GM18517 (cell line): ENCODE data around the gene SERPINB1.
"Not testable (repeated sequence)": the region's sequence is repeated elsewhere in the genome, so short reads cannot be mapped to it uniquely, and the experiment has no call there.

Source experiments
- ATAC-seq: cut with Tn5 transposase; IDR thresholded peaks from one replicate; pipeline ENCODE4 v1.9.1; 2021; ENCODE audit warnings: mild to moderate bottlenecking, moderate library complexity; ENCODE audit not compliant: unreplicated experiment

Gene SERPINB1

GRCh38 chr6:2841264-2842138, at the start of gene SERPINB1:
Gene SERPINB1 (minus strand): TSS chr6:2841863. CDS start chr6:2840586, 1,277 bp downstream.
- ATAC-seq = peak; percentile 50

GRCh38 chr6:2890976-2891767, 49.5 kb upstream of the SERPINB1 start:
- ATAC-seq = no peak

- no peak for ATAC-seq
Measured at GRCh38 chr6:2885967-2886735, 44.5 kb upstream of the SERPINB1 start.

GRCh38 chr6:2884804-2885203, 43.1 kb upstream of the SERPINB1 start:
- no peak for ATAC-seq

- ATAC-seq = no peak
Measured at GRCh38 chr6:2883673-2884072, 42.0 kb upstream of the SERPINB1 start.

- peak; percentile 78 for ATAC-seq
Measured at GRCh38 chr6:2881423-2881822, 39.8 kb upstream of the SERPINB1 start.

- ATAC-seq = not testable (repeated sequence)
Measured at GRCh38 chr6:2880156-2880555, 38.5 kb upstream of the SERPINB1 start.

GRCh38 chr6:2877960-2878359, 36.3 kb upstream of the SERPINB1 start:
- no peak for ATAC-seq

GRCh38 chr6:2877057-2877882, 35.6 kb upstream of the SERPINB1 start:
- ATAC-seq = no peak

GRCh38 chr6:2876210-2877056, 34.8 kb upstream of the SERPINB1 start:
- ATAC-seq = no peak

- no peak for ATAC-seq
Measured at GRCh38 chr6:2875359-2876191, 33.9 kb upstream of the SERPINB1 start.

GRCh38 chr6:2873643-2874042, 32.0 kb upstream of the SERPINB1 start:
- ATAC-seq = no peak

GRCh38 chr6:2872423-2873358, 31.0 kb upstream of the SERPINB1 start:
- no peak for ATAC-seq

GRCh38 chr6:2871953-2872352, 30.3 kb upstream of the SERPINB1 start:
- ATAC-seq = no peak

GRCh38 chr6:2871102-2871501, 29.4 kb upstream of the SERPINB1 start:
- ATAC-seq = no peak

GRCh38 chr6:2870046-2870636, 28.5 kb upstream of the SERPINB1 start:
- ATAC-seq = no peak

- ATAC-seq = no peak
Measured at GRCh38 chr6:2868637-2869036, 27.0 kb upstream of the SERPINB1 start.
